Activated CD4-positive, alpha-beta T cell treated with anti-CD3 and anti-CD28 coated beads, Interleukin-10, Interleukin-2, amounts not matched to agents 100 ng/mL and 50 ng/mL, durations not matched to agents 16 hours and 8 hours (primary cell): ENCODE data around the gene UQCR10.
A peak's percentile ranks its signal among the peaks of the same experiment; 100 is the strongest.

Experiments
- DNase-seq: peaks from one replicate; pipeline ENCODE4 v3.0.0-alpha.2; 2020

The UQCR10 gene

GRCh38 chr22:29767171-29768051 lies at the start of gene UQCR10:
TSS of gene UQCR10 (plus strand) at chr22:29767369. CDS start at chr22:29767399, 30 bp downstream.
- peak; percentile 95 for DNase-seq

DNA sequence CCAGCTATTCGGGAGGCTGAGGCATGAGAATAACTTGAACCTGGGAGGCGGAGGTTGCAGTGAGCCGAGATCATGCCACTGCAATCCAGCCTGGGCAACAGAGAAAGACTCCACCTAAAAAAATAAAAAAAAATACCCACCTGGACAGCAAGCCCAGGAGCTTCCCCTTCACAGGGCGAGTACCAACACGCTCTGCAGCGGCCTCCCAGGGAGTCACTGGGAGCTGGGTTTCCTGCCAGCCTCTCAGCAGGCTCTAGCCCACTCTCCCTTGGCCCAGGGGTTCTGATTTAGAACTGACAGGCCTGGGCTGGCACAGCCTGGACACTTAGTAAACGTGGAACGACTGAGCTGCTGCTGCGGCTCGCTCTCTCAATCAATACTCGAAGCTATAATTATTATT lies 49.4 kb upstream of the UQCR10 start:
- DNase-seq = no peak

- DNase-seq = no peak
These were observed 47.9 kb upstream of the UQCR10 start for GRCh38 chr22:29718949-29719898.

- DNase-seq = no peak
These were observed 47.1 kb upstream of the UQCR10 start, which contains the start of gene CABP7 for GRCh38 chr22:29719899-29720645. TSS of gene CABP7 (plus strand) at chr22:29720003. CDS start at chr22:29720425, 422 bp downstream.

DNA sequence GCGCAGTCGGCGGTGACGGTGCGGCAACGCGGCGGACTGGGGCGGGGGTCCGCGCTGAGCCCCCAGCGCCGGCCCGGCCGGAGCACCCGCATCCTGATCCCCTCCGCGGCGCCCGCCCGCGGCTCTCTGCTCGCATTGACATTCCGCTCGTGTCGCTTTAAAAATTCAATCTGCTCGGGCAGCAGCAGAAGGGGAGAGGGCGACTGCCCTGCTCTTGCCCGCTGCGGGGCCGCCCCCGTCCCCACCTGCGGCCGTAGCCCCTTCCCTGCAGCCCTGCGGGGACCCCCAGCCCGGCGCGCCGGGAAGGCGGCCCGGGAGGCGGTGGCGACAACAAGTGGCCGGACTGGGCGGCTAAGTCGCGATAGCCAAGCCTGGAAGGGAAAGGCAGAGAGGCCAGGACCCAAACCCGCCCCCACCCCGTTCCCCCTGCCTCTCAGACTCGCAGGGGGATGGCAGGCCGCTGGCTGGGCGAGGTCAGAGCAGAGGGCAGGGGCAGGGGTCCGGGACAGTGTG lies 46.3 kb upstream of the UQCR10 start:
- DNase-seq = no peak

DNA sequence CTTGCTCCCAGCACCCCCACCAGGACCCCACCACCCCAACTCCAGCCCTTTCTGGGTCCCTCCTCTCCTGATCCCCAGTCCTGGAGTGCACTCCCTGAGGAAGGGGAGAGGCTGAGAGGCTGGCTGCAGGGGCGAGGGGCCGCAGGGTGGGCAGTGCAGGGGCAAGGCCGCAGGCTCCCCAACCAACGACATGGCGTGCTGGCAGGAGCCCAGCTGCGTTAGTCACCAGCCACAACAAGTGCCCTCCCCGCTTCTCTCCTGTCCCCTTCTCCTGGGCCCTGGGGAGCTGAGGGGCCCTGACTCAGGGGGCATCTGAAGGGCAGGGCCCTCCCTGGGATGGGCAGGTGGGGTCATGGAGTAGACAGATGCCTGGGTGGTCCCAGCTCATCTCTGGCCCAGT lies 45.0 kb upstream of the UQCR10 start:
- no peak for DNase-seq

GRCh38 chr22:29722587-29722986 lies 44.6 kb upstream of the UQCR10 start:
- no peak for DNase-seq

- DNase-seq = no peak
These were observed 43.4 kb upstream of the UQCR10 start for GRCh38 chr22:29723766-29724165.

DNA sequence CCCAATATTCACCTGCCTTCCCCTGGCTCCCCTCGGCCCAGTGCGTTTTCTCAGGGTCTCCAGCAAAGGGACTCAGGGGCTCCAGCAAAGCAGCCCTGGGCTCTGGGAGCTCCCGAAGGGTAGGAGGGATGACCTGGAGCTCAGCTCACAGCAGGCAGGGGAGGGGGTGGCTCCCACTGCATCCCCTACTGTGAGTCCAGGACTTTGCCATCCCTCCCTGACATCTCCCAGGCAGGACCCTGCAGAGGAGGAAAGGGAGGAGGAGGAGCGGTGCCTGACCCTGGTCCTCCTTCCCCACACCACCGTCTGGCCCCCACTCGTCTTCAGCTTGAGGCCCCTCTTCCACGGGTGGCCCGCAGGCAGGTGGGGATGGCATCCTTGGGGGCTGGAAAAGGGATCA lies 42.3 kb upstream of the UQCR10 start:
- DNase-seq = no peak

DNA sequence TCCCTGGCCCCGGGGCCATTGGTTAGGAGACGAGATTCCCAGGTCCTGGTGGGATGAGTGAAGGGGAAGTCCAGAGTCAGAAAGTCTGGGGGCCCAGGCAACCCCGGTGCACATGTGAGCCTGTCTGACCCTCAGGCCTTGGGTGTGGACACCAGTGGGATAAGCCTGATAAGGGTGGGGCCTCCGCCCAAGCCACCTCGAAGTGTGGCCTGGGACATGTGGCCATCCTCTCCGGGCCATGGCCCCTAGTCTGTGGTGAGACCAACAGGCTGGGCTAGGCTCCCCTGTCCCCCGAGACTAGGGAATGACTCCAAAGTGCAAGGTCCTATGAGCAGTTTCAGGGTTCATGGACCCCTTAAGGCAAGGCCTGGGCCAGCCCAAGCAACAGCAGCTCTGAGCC lies 41.1 kb upstream of the UQCR10 start:
- no peak for DNase-seq

- no peak for DNase-seq
These were observed 40.5 kb upstream of the UQCR10 start for GRCh38 chr22:29726512-29727130.

DNA sequence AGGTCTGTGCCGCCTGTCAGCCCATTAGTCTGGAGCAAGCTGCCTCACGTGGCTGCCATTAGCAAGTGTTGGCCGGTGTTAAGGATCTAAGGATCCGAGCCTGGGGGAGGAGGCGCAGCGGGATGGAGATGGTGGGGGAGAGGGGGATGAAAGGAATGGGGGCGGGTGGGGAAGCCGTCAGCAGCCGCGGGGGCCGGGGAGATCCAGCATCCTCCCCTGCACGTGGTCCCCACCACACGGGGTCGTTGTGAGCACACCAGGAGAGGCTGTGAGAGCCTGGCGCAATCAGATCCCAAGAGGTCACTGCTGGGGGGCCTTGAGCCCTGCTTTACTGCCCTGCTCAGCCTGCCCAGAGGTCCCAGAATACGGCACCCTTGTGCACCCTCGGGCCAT lies 40.0 kb upstream of the UQCR10 start:
- DNase-seq = peak; percentile 35

DNA sequence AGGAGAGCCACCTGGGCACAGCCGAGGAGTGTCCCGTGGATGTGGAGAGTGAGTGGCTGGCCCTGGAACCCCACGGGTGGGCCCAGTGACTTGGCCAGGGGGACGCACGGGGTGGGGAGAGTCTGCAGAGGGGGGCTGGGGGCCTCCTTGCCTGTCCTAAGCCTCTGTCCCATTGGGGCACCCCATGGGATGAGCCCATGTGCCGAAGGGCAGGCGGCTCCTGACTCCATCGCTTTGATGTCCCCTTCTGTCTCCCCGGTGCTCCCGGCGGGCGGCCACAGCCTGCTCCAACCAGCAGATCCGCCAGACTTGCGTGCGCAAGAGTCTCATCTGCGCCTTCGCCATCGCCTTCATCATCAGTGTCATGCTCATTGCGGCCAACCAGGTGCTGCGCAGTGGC lies 38.0 kb upstream of the UQCR10 start:
- no peak for DNase-seq

DNA sequence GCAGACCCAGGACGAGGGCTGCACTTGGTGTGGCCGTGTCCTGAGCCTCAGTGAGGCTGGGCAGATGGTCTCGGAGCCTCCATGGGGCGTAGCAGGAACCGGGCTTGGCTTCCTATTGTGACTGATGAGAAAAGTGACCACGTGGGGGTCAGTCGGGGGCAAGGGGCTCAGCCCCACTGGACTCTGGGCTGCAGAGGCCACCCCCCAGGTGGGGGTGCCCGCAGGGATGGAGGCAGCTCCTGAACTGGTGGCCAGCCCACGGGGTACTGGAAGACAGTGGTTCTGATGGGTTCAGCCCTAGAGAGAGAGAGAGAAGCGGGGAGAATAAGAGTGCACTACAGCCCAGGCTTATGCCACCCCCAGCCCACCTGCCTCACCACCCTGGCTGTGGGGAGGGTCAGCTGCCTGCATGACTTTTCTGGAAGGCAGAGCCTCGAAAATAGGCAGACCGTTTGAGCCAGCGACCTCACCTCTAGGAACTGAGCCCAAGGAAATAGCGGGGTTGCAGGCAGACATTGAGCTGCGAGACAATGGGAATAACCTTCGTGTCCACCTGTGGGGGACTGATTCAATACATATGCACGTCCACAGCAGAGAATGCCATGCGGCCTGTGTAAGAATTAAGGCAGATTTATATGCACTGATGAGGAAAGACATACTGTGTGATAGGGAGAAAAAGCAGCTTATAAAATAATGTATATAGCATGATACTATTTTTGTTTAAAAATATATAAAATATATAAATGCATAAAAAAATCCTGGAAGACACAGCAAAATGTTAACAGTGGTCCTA lies 35.9 kb upstream of the UQCR10 start:
- DNase-seq = no peak

DNA sequence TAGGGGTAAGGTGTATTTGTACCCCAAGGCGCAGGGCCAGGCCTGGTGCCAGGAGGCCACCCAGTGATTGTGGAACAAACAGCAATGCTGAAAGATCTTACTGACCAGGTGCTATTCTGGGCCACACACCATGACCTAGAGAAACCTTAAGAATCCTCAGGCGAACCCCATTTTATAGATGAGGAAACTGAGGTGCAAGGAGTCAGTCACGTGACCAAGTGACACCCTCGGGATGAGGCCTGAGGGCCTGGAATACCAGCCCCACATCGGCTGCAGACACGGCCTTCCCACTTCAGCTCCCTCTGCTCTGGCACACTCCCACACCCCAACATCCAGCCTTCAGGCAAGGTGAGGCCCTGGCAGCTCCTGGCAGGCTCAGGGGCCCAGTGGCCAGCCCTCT lies 34.3 kb upstream of the UQCR10 start:
- DNase-seq = no peak

DNA sequence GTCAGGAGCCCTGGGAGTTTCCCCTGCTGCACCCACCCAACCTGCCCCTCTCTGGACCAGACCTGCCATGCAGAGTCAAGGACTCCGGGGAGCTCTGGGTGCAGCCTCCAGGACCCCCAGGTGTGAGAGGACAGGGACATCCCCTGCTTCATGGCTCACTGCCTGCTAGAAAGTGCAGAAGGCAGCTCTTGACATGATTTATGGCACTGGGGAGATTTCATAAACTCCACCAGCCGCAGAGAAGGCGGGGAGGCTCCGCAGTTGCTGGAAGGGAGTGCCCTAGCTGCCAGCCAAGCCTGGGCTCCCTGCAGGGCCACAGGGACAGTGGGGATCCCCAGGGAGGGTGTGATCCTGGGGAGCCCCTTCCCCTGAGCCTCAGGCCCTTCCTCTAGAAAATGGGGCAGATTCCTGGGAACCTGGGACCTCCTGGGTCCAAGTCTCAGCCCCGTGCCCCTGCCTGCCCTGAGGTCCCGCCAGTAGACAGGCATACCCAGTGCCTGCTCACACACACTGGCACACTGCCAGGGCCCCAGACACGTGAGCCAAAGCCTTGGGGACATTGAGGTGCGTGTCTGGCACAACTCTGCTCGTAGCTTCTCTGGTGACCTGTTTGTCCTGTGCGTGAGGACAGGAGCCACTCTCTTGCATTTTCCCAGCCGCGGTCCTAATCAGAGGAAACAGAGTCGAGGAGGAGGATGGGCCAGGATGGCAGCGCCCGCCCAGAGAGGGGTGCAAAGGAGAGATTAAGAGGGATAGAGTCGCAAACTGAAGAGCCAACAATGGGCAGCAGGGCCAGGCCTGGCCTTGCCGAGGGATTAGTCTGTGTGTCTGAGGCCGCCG lies 33.6 kb upstream of the UQCR10 start:
- DNase-seq = no peak

- DNase-seq = no peak
These were observed 32.8 kb upstream of the UQCR10 start for GRCh38 chr22:29734406-29734805.

- DNase-seq = no peak
These were observed 32.3 kb upstream of the UQCR10 start for GRCh38 chr22:29734838-29735237.

- DNase-seq = no peak
These were observed 31.8 kb upstream of the UQCR10 start for GRCh38 chr22:29735416-29735815.
